SK-N-SH treated with all-trans-retinoic acid at 6 μM for 48 hours (cell line): ENCODE measurements around the gene DDRGK1.

Experiments
- ATAC-seq: fragments of 200-7000 bp; cut with Tn5 transposase; 3 replicates; pipeline ENCODE4 v1.9.1; 2020; ENCODE audit warnings: mild to moderate bottlenecking, moderate library complexity
- ARNTL ChIP-seq: fragments of 450-650 bp; formaldehyde crosslinking; IDR thresholded peaks from 2 replicates; pipeline ENCODE4 v1.5.0; 2020; ENCODE audit warnings: low read depth, mild to moderate bottlenecking, moderate library complexity, borderline replicate concordance
- BACH2 ChIP-seq: fragments of 250-450 bp; sonication (Bioruptor Pico); IDR thresholded peaks from 2 replicates; pipeline ENCODE4 v1.9.0; 2021; ENCODE audit warnings: mild to moderate bottlenecking, borderline replicate concordance
- CSDC2 ChIP-seq: fragments of 250-450 bp; sonication (Bioruptor Pico); IDR thresholded peaks from 2 replicates; pipeline ENCODE4 v1.5.0; 2020; ENCODE audit warnings: mild to moderate bottlenecking, moderate library complexity
- ESRRG ChIP-seq: fragments of 250-450 bp; sonication (Bioruptor Pico); IDR thresholded peaks from 2 replicates; pipeline ENCODE4 v1.6.1; 2021; ENCODE audit warnings: mild to moderate bottlenecking
- GLIS3 ChIP-seq: fragments of 250-450 bp; sonication (Bioruptor Pico); IDR thresholded peaks from 2 replicates; pipeline ENCODE4 v1.5.0; 2020; ENCODE audit warnings: mild to moderate bottlenecking, moderate library complexity
- ISL1 ChIP-seq: fragments of 250-450 bp; sonication (Bioruptor Pico); IDR thresholded peaks from 2 replicates; pipeline ENCODE4 v2.1.2; 2022; ENCODE audit warnings: mild to moderate bottlenecking, moderate library complexity
- OSR1 ChIP-seq: fragments of 250-450 bp; sonication (Bioruptor Pico); IDR thresholded peaks from 2 replicates; pipeline ENCODE4 v1.8.0; 2022; ENCODE audit warnings: moderate library complexity, mild to moderate bottlenecking, inconsistent platforms
- PPARA ChIP-seq: fragments of 250-450 bp; sonication (Bioruptor Pico); IDR thresholded peaks from 2 replicates; pipeline ENCODE4 v1.5.0; 2020; ENCODE audit warnings: mild to moderate bottlenecking, borderline replicate concordance
- RARB ChIP-seq: fragments of 250-450 bp; sonication (Bioruptor Pico); IDR thresholded peaks from 2 replicates; pipeline ENCODE4 v1.8.0; 2021; ENCODE audit warnings: mild to moderate bottlenecking, moderate library complexity
- SNAI2 ChIP-seq: fragments of 250-450 bp; sonication (Bioruptor Pico); IDR thresholded peaks from 2 replicates; pipeline ENCODE4 v1.5.0; 2020; ENCODE audit warnings: mild to moderate bottlenecking, moderate library complexity
- TOX ChIP-seq: fragments of 250-450 bp; sonication (Bioruptor Pico); IDR thresholded peaks from 2 replicates; pipeline ENCODE4 v1.8.0; 2021; ENCODE audit warnings: mild to moderate bottlenecking, moderate library complexity, borderline replicate concordance
- ZFP3 ChIP-seq: fragments of 250-450 bp; sonication (Bioruptor Pico); IDR thresholded peaks from 2 replicates; pipeline ENCODE4 v1.5.0; 2020; ENCODE audit warnings: mild to moderate bottlenecking, moderate library complexity
- ZFP30 ChIP-seq: fragments of 450-650 bp; formaldehyde crosslinking; IDR thresholded peaks from 2 replicates; pipeline ENCODE4 v1.5.0; 2022; ENCODE audit warnings: mild to moderate bottlenecking, moderate library complexity
- ZNF565 ChIP-seq: fragments of 450-650 bp; formaldehyde crosslinking; conservative IDR thresholded peaks from 2 replicates; pipeline ENCODE4 v1.5.0; 2020; ENCODE audit warnings: low read depth, mild to moderate bottlenecking, moderate library complexity
- ZNF70 ChIP-seq: fragments of 450-650 bp; formaldehyde crosslinking; IDR thresholded peaks from 2 replicates; pipeline ENCODE4 v1.5.0; 2020; ENCODE audit warnings: mild to moderate bottlenecking, moderate library complexity
- ZNF8 ChIP-seq: fragments of 450-650 bp; formaldehyde crosslinking; IDR thresholded peaks from 2 replicates; pipeline ENCODE4 v1.5.0; 2020; ENCODE audit warnings: mild to moderate bottlenecking, moderate library complexity
- TF ChIP-seq, protein P1 (sequence below): fragments of 250-450 bp; sonication (Bioruptor Pico); IDR thresholded peaks from 2 replicates; pipeline ENCODE4 v1.8.0; 2020; ENCODE audit warnings: mild to moderate bottlenecking, moderate library complexity, borderline replicate concordance
- TF ChIP-seq, protein P2 (sequence below): fragments of 250-450 bp; sonication (Bioruptor Pico); IDR thresholded peaks from 2 replicates; pipeline ENCODE4 v1.8.0; 2021; ENCODE audit warnings: low read depth, mild to moderate bottlenecking, moderate library complexity, borderline replicate concordance
- TF ChIP-seq, protein P3 (sequence below): fragments of 250-450 bp; sonication (Bioruptor Pico); IDR thresholded peaks from 2 replicates; pipeline ENCODE4 v1.5.1; 2021; ENCODE audit warnings: mild to moderate bottlenecking, moderate library complexity
- TF ChIP-seq, protein P4 (sequence below): fragments of 250-450 bp; sonication (Bioruptor Pico); IDR thresholded peaks from 2 replicates; pipeline ENCODE4 v1.5.1; 2020; ENCODE audit warnings: low read depth, mild to moderate bottlenecking, moderate library complexity
- TF ChIP-seq, protein P5 (sequence below): fragments of 250-450 bp; sonication (Bioruptor Pico); IDR thresholded peaks from 2 replicates; pipeline ENCODE4 v1.5.0; 2020; ENCODE audit warnings: mild to moderate bottlenecking, moderate library complexity

Gene DDRGK1

DNA sequence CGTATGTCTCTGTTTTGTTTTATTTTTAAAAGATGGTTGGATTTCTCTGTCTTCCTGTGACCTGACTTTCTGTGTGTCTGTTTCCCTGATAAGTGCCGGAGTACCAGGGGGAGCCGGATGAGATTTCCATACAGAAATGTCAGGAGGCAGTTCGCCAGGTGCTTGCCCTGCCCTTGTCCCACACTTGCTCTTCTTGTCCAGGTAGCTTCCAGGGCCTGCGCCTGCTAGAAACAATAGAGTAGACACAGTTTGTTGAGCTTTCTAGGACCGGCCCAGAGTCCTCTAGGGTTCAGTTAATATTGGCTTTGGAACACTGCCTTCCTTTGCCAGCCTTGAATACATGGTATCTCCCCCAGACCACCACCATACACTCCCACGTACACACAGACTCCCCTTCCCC is 8.7 kb upstream of the DDRGK1 start:
- TF ChIP-seq, protein P1, sequence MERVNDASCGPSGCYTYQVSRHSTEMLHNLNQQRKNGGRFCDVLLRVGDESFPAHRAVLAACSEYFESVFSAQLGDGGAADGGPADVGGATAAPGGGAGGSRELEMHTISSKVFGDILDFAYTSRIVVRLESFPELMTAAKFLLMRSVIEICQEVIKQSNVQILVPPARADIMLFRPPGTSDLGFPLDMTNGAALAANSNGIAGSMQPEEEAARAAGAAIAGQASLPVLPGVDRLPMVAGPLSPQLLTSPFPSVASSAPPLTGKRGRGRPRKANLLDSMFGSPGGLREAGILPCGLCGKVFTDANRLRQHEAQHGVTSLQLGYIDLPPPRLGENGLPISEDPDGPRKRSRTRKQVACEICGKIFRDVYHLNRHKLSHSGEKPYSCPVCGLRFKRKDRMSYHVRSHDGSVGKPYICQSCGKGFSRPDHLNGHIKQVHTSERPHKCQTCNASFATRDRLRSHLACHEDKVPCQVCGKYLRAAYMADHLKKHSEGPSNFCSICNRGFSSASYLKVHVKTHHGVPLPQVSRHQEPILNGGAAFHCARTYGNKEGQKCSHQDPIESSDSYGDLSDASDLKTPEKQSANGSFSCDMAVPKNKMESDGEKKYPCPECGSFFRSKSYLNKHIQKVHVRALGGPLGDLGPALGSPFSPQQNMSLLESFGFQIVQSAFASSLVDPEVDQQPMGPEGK (CRISPR knock-in tag), result no peak
- no peak for TF ChIP-seq ZNF70 (CRISPR knock-in tag)
- TF ChIP-seq ISL1 (CRISPR knock-in tag), result no peak
- no peak for TF ChIP-seq TOX
- TF ChIP-seq BACH2 (CRISPR knock-in tag), result no peak
- no peak for TF ChIP-seq ZNF565 (CRISPR knock-in tag)
- no peak for TF ChIP-seq ARNTL
- TF ChIP-seq GLIS3 (CRISPR knock-in tag), result no peak
- ATAC-seq, result no peak

DNA sequence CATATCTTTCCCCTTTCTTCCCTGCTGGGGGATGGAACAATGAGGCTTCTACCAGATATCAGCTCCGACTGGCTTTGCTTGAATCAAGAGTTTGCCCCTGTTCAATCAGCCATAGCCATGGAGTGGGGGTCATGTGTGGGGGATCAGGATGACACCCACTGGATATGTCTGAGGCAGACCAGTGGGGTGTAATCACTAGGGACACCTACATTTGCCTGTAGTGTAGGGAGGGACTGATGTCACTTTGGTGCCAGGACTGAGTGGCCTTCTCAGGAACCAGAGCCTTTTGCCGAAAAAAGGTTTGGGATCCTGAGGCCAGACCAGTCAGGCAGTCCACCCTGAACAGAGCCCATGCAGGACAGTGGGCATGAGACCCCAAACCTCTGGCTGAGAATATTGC is 5.9 kb upstream of the DDRGK1 start:
- ATAC-seq, result no peak
- TF ChIP-seq SNAI2 (CRISPR knock-in tag), result no peak
- TF ChIP-seq ISL1 (CRISPR knock-in tag), result no peak
- TF ChIP-seq, protein P1 (CRISPR knock-in tag), result no peak
- TF ChIP-seq BACH2 (CRISPR knock-in tag), result no peak
- TF ChIP-seq RARB, result no peak
- TF ChIP-seq, protein P2, sequence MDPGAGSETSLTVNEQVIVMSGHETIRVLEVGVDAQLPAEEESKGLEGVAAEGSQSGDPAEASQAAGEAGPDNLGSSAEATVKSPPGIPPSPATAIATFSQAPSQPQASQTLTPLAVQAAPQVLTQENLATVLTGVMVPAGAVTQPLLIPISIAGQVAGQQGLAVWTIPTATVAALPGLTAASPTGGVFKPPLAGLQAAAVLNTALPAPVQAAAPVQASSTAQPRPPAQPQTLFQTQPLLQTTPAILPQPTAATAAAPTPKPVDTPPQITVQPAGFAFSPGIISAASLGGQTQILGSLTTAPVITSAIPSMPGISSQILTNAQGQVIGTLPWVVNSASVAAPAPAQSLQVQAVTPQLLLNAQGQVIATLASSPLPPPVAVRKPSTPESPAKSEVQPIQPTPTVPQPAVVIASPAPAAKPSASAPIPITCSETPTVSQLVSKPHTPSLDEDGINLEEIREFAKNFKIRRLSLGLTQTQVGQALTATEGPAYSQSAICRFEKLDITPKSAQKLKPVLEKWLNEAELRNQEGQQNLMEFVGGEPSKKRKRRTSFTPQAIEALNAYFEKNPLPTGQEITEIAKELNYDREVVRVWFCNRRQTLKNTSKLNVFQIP (CRISPR knock-in tag), result no peak
- no peak for TF ChIP-seq OSR1 (CRISPR knock-in tag)
- no peak for TF ChIP-seq ZFP30
- TF ChIP-seq, protein P3, sequence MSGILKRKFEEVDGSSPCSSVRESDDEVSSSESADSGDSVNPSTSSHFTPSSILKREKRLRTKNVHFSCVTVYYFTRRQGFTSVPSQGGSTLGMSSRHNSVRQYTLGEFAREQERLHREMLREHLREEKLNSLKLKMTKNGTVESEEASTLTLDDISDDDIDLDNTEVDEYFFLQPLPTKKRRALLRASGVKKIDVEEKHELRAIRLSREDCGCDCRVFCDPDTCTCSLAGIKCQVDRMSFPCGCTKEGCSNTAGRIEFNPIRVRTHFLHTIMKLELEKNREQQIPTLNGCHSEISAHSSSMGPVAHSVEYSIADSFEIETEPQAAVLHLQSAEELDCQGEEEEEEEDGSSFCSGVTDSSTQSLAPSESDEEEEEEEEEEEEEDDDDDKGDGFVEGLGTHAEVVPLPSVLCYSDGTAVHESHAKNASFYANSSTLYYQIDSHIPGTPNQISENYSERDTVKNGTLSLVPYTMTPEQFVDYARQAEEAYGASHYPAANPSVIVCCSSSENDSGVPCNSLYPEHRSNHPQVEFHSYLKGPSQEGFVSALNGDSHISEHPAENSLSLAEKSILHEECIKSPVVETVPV (CRISPR knock-in tag), result no peak
- no peak for TF ChIP-seq ZFP3 (CRISPR knock-in tag)
- no peak for TF ChIP-seq PPARA (CRISPR knock-in tag)
- TF ChIP-seq TOX, result no peak
- TF ChIP-seq, protein P4, sequence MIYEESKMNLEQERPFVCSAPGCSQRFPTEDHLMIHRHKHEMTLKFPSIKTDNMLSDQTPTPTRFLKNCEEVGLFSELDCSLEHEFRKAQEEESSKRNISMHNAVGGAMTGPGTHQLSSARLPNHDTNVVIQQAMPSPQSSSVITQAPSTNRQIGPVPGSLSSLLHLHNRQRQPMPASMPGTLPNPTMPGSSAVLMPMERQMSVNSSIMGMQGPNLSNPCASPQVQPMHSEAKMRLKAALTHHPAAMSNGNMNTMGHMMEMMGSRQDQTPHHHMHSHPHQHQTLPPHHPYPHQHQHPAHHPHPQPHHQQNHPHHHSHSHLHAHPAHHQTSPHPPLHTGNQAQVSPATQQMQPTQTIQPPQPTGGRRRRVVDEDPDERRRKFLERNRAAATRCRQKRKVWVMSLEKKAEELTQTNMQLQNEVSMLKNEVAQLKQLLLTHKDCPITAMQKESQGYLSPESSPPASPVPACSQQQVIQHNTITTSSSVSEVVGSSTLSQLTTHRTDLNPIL (CRISPR knock-in tag), result no peak
- no peak for TF ChIP-seq ESRRG
- TF ChIP-seq, all 23 proteins: peak for 0

DNA sequence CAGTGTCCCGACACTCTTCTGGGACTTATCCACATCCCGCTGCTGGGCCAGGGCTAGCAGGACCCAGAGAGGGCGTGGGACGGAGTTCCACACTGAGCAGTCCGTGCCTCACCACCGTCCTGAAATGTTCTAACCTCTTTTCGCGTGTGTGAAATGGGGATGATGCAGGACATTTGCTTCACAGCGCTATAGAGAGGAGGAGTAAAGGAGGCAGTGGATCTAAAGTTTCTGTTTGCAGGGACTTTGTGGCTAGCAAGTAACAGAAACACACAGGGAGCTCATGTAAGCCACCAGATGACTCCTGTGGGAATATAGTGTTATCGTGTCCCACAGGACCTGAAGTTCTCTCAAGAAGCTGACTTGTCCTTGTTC is 5.5 kb upstream of the DDRGK1 start:
- ATAC-seq, result peak; percentile 55
- no peak for TF ChIP-seq ZFP3 (CRISPR knock-in tag)
- TF ChIP-seq, protein P4 (CRISPR knock-in tag), result no peak
- TF ChIP-seq BACH2 (CRISPR knock-in tag), result no peak
- TF ChIP-seq, protein P5, sequence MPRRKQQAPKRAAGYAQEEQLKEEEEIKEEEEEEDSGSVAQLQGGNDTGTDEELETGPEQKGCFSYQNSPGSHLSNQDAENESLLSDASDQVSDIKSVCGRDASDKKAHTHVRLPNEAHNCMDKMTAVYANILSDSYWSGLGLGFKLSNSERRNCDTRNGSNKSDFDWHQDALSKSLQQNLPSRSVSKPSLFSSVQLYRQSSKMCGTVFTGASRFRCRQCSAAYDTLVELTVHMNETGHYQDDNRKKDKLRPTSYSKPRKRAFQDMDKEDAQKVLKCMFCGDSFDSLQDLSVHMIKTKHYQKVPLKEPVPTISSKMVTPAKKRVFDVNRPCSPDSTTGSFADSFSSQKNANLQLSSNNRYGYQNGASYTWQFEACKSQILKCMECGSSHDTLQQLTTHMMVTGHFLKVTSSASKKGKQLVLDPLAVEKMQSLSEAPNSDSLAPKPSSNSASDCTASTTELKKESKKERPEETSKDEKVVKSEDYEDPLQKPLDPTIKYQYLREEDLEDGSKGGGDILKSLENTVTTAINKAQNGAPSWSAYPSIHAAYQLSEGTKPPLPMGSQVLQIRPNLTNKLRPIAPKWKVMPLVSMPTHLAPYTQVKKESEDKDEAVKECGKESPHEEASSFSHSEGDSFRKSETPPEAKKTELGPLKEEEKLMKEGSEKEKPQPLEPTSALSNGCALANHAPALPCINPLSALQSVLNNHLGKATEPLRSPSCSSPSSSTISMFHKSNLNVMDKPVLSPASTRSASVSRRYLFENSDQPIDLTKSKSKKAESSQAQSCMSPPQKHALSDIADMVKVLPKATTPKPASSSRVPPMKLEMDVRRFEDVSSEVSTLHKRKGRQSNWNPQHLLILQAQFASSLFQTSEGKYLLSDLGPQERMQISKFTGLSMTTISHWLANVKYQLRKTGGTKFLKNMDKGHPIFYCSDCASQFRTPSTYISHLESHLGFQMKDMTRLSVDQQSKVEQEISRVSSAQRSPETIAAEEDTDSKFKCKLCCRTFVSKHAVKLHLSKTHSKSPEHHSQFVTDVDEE (CRISPR knock-in tag), result no peak
- TF ChIP-seq ZNF565 (CRISPR knock-in tag), result no peak
- TF ChIP-seq GLIS3 (CRISPR knock-in tag), result no peak
- no peak for TF ChIP-seq PPARA (CRISPR knock-in tag)
- no peak for TF ChIP-seq ZNF70 (CRISPR knock-in tag)
- no peak for TF ChIP-seq ESRRG
- no peak for TF ChIP-seq TOX
- no peak for TF ChIP-seq ZFP30
- TF ChIP-seq, protein P3 (CRISPR knock-in tag), result no peak
- TF ChIP-seq ZNF8, result no peak
- TF ChIP-seq CSDC2 (CRISPR knock-in tag), result no peak
- TF ChIP-seq SNAI2 (CRISPR knock-in tag), result no peak
- no peak for TF ChIP-seq RARB
